ENCODE results near the gene ZDHHC14. TPM values are rescaled to one million over a fixed set of nuclear protein-coding genes. Genes with fewer than 3 reads are reported as not detected.

ZDHHC14 gene
- polyA plus RNA-seq, 1 donor (not counting 4 experiments of a cell fraction or from before 2014, with no cell fraction given): 6.4 TPM

GRCh38 chr6:157494132-157494710 is 113.2 kb downstream of the ZDHHC14 start:
- Histone ChIP-seq H3K4me3 (ENCODE audit: control insufficient read depth in 2 of 3, extremely low read depth in 1 of 3, insufficient read depth in 2 of 3, low read depth in 1 of 3, low read length in 3 of 3) (no peak overlapping the region), H3K36me3 (ENCODE audit: control insufficient read depth in 2 of 2, extremely low read depth in 1 of 2, insufficient read depth in 2 of 2, low read length in 2 of 2) (no peaks in the 10 kb centered on the region), H3K4me2 (ENCODE audit: control insufficient read depth, extremely low read depth, insufficient read depth, low read depth, low read length) (no peak overlapping the region), H3K9me1 (ENCODE audit: control insufficient read depth, extremely low read depth, insufficient read depth, low read length) (no peaks in the 10 kb centered on the region), H4K20me1 (ENCODE audit: control insufficient read depth, extremely low read depth, insufficient read depth, low read length) (no peaks in the 10 kb centered on the region), H3K4me1 (ENCODE audit: control insufficient read depth, extremely low read depth, insufficient read depth, low read length) (no peaks in the 10 kb centered on the region), H3K27ac (ENCODE audit: control insufficient read depth, insufficient read depth, low read length) (no peak overlapping the region), H3K9me3 (ENCODE audit: control insufficient read depth, low read depth, low read length) (no peaks in the 10 kb centered on the region), H2AFZ (ENCODE audit: control insufficient read depth, low read length) (no peak overlapping the region), H3K79me2 (ENCODE audit: control insufficient read depth, insufficient read depth, low read length) (no peaks in the 10 kb centered on the region), H3K27me3 (ENCODE audit: control insufficient read depth, extremely low read depth, insufficient read depth, low read length) (no peaks in the 10 kb centered on the region), H3K9ac (ENCODE audit: control insufficient read depth, extremely low read depth, insufficient read depth, low read length) (no peak overlapping the region)
- DNase-seq (ENCODE audit: low read depth, low spot score) (no peak), FAIRE-seq (no peak)
- dilution Hi-C loops (cut with MboI; ENCODE audit: extremely low pct_ligation_motif_present, low sequenced_read_pairs): no loop called here
- no peak for TF ChIP-seq EZH2 (IDR thresholded peaks at IDR 0.05; ENCODE audit: low read length)
- TF ChIP-seq CTCF (optimal IDR thresholded peaks at IDR 0.05 in 1 of 3, IDR thresholded peaks at IDR 0.05 in 1 of 3, conservative IDR thresholded peaks at IDR 0.05 in 1 of 3; ENCODE audit: extremely low read depth in 1 of 3, insufficient read depth in 2 of 3, low read length in 3 of 3): no peak

GRCh38 chr6:157496534-157497095 is 115.6 kb downstream of the ZDHHC14 start:
- H3K79me2 ChIP-seq (ENCODE audit: control insufficient read depth, insufficient read depth, low read length): no peaks in the 10 kb centered on the region
- no peaks in the 10 kb centered on the region for H4K20me1 ChIP-seq (ENCODE audit: control insufficient read depth, extremely low read depth, insufficient read depth, low read length)
- H3K4me2 ChIP-seq (ENCODE audit: control insufficient read depth, extremely low read depth, insufficient read depth, low read depth, low read length): no peak overlapping the region
- no peak for TF ChIP-seq EZH2 (IDR thresholded peaks at IDR 0.05; ENCODE audit: low read length)
- no peak for TF ChIP-seq CTCF (optimal IDR thresholded peaks at IDR 0.05 in 1 of 3, IDR thresholded peaks at IDR 0.05 in 1 of 3, conservative IDR thresholded peaks at IDR 0.05 in 1 of 3; ENCODE audit: extremely low read depth in 1 of 3, insufficient read depth in 2 of 3, low read length in 3 of 3)
- no peak for FAIRE-seq
- no peaks in the 10 kb centered on the region for H3K9me1 ChIP-seq (ENCODE audit: control insufficient read depth, extremely low read depth, insufficient read depth, low read length)
- H3K27ac ChIP-seq (ENCODE audit: control insufficient read depth, insufficient read depth, low read length): no peak overlapping the region
- dilution Hi-C loops (cut with MboI; ENCODE audit: extremely low pct_ligation_motif_present, low sequenced_read_pairs): no loop called here
- no peak overlapping the region for H2AFZ ChIP-seq (ENCODE audit: control insufficient read depth, low read length)
- H3K4me3 ChIP-seq (ENCODE audit: control insufficient read depth in 2 of 3, extremely low read depth in 1 of 3, insufficient read depth in 2 of 3, low read depth in 1 of 3, low read length in 3 of 3): no peak overlapping the region
- no peak overlapping the region for H3K9ac ChIP-seq (ENCODE audit: control insufficient read depth, extremely low read depth, insufficient read depth, low read length)
- DNase-seq (ENCODE audit: low read depth, low spot score): no peak
- no peaks in the 10 kb centered on the region for H3K27me3 ChIP-seq (ENCODE audit: control insufficient read depth, extremely low read depth, insufficient read depth, low read length)
- H3K36me3 ChIP-seq (ENCODE audit: control insufficient read depth in 2 of 2, extremely low read depth in 1 of 2, insufficient read depth in 2 of 2, low read length in 2 of 2): no peaks in the 10 kb centered on the region
- no peaks in the 10 kb centered on the region for H3K9me3 ChIP-seq (ENCODE audit: control insufficient read depth, low read depth, low read length)
- H3K4me1 ChIP-seq (ENCODE audit: control insufficient read depth, extremely low read depth, insufficient read depth, low read length): no peaks in the 10 kb centered on the region
